ENCODE data around the gene CPSF3.

The CPSF3 gene

DNA sequence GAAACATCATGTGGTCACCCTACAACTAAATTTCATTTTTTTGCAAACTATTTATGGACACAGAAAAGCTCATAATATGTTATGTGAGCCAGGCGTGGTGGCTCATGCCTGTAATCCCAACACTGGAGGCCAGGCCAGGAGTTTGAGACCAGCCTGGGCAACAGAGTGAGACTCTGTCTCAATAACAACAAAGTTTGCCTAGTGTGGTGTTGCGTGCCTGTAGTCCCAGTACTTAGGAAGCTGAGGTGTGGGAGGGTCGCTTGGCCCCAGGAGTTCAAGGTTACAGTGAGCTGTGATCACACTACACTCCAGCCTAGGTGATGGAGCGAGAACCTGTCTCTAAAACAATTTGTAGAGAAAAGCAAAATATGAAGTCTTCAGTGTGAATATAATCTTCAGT lies 56.7 kb downstream of the CPSF3 start:
- in situ Hi-C loops (cut with MboI; ENCODE audit: low pct_unique_long_range_greater_than_20kb, low sequenced_read_pairs, unreplicated experiment) = no loop called here
- TF ChIP-seq CTCF (IDR thresholded peaks at IDR 0.05; ENCODE audit: extremely low read depth, insufficient read depth, missing control alignments) = no peak
- no peak for DNase-seq (ENCODE audit: low spot score)

GRCh38 chr2:9483107-9483506 lies 59.7 kb downstream of the CPSF3 start:
- in situ Hi-C loops (cut with MboI; ENCODE audit: low pct_unique_long_range_greater_than_20kb, low sequenced_read_pairs, unreplicated experiment) = no loop called here
- no peak for TF ChIP-seq CTCF (IDR thresholded peaks at IDR 0.05; ENCODE audit: extremely low read depth, insufficient read depth, missing control alignments)
- no peak for DNase-seq (ENCODE audit: low spot score)

DNA sequence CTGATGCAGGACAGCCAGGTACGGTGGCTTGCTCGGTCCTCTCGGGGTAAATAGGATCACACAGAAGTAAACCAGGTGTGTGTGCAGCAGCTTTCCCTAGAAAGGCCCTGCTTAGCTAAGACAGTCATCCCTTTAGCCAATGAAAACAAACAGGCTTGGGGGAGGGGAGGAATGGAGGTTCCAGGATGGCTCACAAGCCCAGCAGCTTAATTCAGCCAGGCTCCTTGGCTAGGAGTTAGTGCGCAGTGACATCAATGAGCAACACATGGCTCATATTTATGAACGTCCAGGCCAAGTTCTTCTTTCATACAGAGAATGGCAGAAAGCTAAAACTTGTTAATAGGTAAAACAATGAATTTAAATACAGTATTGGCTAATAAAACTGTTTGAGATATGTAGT lies 61.1 kb downstream of the CPSF3 start:
- TF ChIP-seq CTCF (IDR thresholded peaks at IDR 0.05; ENCODE audit: extremely low read depth, insufficient read depth, missing control alignments) = no peak
- no peak for DNase-seq (ENCODE audit: low spot score)
- in situ Hi-C loops (cut with MboI; ENCODE audit: low pct_unique_long_range_greater_than_20kb, low sequenced_read_pairs, unreplicated experiment) = no loop called here

- in situ Hi-C loops (cut with MboI; ENCODE audit: low pct_unique_long_range_greater_than_20kb, low sequenced_read_pairs, unreplicated experiment) = no loop called here
- no peak for TF ChIP-seq CTCF (IDR thresholded peaks at IDR 0.05; ENCODE audit: extremely low read depth, insufficient read depth, missing control alignments)
- no peak for DNase-seq (ENCODE audit: low spot score)
Measured at GRCh38 chr2:9488583-9489547, 65.4 kb downstream of the CPSF3 start.

DNA sequence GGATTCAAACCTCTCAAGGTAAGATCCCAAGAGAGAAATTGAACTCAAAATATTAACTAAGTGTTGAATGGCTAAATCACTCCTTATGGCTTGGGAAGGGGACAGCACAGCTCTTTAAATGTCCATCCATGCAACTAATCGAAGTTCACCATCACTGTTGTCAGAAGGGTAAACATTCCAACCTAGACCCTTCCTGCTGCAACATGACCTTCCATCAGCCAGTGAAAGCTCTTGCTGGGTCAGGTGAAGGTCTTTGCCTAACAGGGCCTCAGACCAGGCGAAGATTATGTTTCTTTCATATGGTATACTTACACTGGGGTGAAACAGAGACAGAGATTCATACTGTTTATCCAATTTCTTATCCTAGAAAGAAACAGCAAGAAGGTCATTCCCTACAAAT lies 67.3 kb downstream of the CPSF3 start:
- no peak for DNase-seq (ENCODE audit: low spot score)
- in situ Hi-C loops (cut with MboI; ENCODE audit: low pct_unique_long_range_greater_than_20kb, low sequenced_read_pairs, unreplicated experiment) = no loop called here
- no peak for TF ChIP-seq CTCF (IDR thresholded peaks at IDR 0.05; ENCODE audit: extremely low read depth, insufficient read depth, missing control alignments)

DNA sequence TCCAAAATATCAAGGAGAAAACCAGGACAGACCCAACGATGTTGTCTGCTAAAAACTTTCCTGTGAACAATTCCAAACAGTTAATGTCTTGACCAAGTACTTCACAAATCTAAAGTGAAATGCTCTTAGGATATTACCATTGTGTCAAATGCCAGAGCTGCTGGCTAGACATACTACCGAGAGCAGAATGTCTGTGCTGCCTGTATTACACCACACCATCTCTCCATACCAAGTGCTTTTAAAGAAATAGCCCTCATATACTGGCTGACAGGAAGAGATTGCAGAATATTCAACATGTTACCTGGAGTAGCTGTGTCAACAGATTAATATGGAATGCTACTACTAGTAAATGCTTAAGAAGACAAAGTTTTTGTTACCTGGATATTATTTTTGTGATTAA lies 69.5 kb downstream of the CPSF3 start:
- no peak for DNase-seq (ENCODE audit: low spot score)
- no peak for TF ChIP-seq CTCF (IDR thresholded peaks at IDR 0.05; ENCODE audit: extremely low read depth, insufficient read depth, missing control alignments)
- in situ Hi-C loops (cut with MboI; ENCODE audit: low pct_unique_long_range_greater_than_20kb, low sequenced_read_pairs, unreplicated experiment) = no loop called here

All from GM13977 (cell line).